Glomerular visceral epithelial cell (primary cell): ENCODE measurements around the gene SFT2D1.
A peak's percentile ranks its signal among the peaks of the same experiment; 100 is the strongest.

Source experiments
- DNase-seq: peaks from one replicate; pipeline ENCODE4 v3.0.0-alpha.2; 2016; ENCODE audit errors: extremely low spot score

The SFT2D1 gene

GRCh38 chr6:166307082-166308032 is 35.0 kb downstream of the SFT2D1 start:
- DNase-seq = no peak

DNA sequence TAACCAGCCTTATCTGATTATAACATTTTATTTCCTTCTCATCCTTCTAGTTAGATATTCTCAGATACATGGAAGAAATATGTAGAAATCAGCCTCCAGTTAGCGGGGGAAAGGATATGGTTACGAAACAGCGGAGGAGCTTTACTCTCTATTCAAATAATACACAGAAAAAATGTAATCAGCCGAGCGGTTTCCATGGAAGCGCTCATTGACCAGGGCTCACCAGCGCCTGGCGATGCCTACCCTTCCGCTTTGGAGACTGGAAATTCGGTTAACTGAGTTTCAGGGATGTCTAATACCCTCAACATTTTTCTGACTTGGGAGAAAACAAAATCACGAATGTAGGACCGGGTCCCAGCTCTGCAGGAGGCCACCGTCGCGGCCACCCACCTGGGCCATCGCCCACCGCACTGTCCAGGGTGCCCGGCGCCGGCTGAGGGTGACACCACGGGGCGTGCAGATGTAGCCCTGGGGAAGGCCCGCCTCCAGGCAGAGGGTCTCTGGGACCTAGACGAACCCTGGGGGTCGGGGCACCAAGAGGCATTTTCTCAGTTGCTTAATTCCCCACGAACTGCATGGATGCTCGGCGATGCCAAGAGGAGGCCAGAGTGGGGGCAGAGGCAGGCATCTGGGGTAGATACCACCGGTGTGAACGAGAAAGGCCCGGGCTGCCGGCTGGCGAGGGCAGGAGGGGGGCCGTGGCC is 35.8 kb downstream of the SFT2D1 start:
- no peak for DNase-seq

- DNase-seq = no peak
Measured at GRCh38 chr6:166305562-166306117, 36.7 kb downstream of the SFT2D1 start.

DNA sequence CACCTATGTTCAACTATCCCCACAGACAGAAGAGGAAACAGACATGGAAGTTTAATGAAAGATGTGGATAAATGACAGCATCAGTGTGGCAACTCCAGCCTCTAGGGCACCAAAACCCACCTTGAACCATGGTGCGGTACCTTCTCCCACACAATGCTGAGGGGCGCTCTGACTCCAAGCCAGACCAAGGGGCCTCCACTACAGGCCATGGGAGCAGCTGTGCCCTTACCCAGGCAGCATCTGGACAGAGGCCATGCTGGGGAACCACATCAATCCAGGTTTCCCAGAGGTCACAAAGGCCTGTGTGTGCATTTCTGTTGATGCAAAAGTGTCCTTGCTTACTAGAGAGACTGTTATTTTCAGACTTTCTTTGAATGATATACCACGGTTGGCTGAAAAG is 38.2 kb downstream of the SFT2D1 start:
- DNase-seq = no peak

- DNase-seq = no peak
Measured at GRCh38 chr6:166301611-166302529, 40.5 kb downstream of the SFT2D1 start.

GRCh38 chr6:166300357-166300987 is 41.9 kb downstream of the SFT2D1 start:
- DNase-seq = no peak

DNA sequence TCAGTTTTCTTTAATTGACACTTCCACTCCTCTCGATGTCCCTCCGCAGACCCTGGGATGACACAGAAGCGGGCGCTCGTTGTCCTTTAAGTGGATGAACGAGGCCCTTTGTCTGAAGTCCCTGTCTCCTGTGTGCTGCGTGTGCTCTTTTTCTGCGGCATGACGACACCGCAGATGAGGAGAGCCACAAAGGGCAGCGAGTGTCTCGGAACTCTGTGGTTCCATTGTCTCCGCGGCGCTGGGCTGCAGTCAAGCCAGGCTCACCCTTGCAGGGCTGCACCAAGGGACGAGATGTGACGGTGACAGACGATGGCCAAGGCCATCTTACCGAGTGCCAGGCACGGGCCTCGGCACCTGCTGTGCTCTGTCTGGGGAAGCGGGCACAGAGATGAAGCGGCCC is 44.7 kb downstream of the SFT2D1 start:
- no peak for DNase-seq

GRCh38 chr6:166296035-166296883 is 46.1 kb downstream of the SFT2D1 start:
- DNase-seq = no peak

- DNase-seq = no peak
Measured at GRCh38 chr6:166293731-166294584, 48.4 kb downstream of the SFT2D1 start.

GRCh38 chr6:166289207-166290060 is 52.9 kb downstream of the SFT2D1 start:
- no peak for DNase-seq

DNA sequence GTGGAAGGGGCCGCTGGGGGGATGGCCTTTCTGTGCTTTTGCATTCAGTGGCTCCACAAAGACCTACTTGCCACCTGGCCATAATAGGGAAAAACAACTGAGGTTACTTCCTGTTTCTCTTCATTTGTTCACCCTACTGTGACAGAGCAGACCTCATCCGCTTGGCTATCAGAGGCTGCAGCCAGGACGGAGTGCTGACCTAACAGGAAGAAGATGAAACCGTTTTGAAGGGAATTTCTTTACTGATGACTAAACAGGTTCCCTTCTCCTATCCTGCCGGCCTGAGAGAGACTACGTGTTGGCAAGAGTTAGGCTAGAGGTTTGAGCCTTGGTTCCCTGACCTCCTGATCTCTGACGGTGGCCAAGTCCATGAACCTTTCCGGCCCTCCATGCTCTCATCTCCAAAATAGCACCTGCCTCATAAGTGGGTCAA is 55.5 kb downstream of the SFT2D1 start:
- peak; percentile 37 for DNase-seq

- DNase-seq = no peak
Measured at GRCh38 chr6:166285233-166285632, 57.1 kb downstream of the SFT2D1 start.

DNA sequence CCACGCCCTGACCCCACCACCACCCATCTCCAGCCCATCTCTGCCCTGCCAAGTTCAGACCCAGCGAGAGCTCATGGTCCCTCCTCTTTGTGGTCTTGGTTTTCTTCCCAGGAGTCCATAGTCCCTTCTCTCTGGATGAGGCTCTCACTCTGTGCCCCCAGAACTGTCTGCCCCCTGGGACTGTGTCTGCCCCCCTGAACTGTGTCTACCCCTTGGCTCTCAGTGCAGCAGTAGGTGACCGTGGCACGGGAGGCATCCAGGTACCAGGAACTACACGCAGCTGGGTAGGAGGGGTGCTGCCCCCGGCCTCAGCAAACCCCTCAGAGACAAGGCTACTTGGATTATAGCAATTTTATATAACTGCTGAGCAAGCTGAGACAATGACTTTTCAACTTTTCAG is 57.7 kb downstream of the SFT2D1 start:
- DNase-seq = no peak

DNA sequence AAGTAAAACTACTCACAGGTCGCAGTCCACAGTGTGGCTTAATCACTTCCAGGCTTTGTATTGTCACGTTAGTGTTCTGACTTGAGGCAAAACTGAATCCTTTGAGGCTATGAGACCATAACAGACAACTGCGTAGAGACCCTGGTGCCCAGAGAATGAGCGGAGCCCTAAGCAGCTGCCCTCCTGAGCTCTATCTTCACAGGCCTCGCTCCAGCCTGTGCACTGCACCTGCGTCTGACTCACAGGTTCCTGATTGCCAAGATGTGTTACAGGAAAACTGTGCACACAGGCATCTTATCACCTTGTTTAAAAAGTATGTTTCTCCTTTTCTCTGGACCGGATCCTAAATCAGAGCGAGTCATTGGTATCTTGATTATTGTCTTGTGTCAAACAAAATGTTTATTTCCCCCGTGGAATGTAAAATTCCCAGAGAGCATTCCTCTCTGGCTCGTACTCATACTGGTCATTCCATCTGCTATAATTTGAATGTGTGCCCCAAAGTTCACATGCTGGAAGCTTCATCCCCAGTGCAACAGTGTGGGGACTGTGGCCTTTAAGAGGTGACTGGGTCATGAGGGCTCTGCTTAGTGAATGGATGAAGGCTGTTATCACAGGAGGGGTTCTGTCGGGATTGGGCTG is 59.8 kb downstream of the SFT2D1 start:
- no peak for DNase-seq

DNA sequence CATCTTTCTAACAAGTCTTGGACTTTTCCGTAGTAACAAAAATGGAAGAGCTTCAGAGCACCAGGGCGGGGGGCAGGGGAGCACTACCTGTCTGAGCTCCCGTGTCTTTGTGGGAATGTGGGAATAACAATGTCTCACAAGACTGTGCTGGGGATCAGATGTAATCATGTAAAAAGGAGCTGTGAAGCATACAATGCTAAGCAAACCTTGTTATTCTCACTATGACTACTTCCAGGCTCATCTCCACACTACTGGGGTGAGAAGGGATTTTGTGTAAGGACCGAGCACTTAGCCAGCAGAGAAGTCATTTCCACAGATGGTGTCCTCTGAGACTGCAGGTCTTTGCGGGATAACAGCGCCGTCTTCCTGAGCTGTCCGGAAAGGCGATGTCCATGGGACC is 61.2 kb downstream of the SFT2D1 start:
- DNase-seq = no peak

GRCh38 chr6:166279393-166279679 is 63.0 kb downstream of the SFT2D1 start:
- DNase-seq = no peak

DNA sequence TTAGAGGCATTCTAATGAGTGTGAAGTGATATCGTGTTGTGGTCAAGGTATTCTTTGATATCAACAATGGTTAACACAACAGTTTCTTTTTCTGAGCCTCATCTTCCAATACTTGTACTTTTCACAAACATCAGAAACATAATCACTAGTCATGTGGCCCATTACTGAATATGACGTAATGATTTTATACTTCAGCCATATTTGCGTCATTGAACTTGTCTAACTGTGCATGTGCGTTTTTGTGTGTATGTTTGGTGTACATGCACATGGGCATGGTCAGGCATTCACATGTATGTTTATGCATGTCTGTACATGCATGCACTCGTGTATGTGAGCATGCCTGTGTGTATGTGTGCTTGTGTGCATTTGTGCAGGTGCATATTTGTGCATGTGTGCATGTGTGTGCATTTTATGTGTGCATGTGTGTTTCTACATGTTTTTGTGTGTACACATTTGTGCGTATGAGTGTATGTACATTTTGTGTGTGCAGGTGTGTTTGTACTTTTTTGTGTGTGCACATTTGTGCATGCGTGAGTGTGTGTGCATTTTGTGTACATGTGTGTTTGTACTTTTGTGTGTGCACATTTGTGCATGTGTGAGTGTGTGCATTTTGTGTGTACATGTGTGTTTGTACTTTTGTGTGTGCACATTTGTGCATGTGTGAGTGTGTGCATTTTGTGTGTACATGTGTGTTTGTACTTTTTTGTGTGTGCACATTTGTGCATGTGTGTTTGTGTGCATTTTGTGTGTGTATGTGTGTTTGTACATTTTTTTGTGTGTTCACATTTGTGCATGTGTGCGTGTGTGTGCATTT is 63.6 kb downstream of the SFT2D1 start:
- no peak for DNase-seq
